SK-N-SH (cell line): ENCODE data around the gene PGM5.

Experiments
- CHD2 ChIP-seq: fragments of 150-350 bp; IDR thresholded peaks from 2 replicates; pipeline ENCODE4 v1.6.1; 2018; ENCODE audit warnings: low read length; ENCODE audit not compliant: partially characterized antibody
- EZH2phosphoT487 ChIP-seq: fragments of 200-600 bp; sonication (generic); IDR thresholded peaks from 2 replicates; pipeline ENCODE4 v1.6.1; 2017; ENCODE audit warnings: low read depth, mixed run types, mild to moderate bottlenecking, antibody characterized with exemption, moderate library complexity, borderline replicate concordance
- POLR2AphosphoS5 ChIP-seq: IDR thresholded peaks from 2 replicates; pipeline ENCODE4 v1.6.1; 2012; ENCODE audit warnings: low read depth, low read length
- TAF1 ChIP-seq: IDR thresholded peaks from 2 replicates; pipeline ENCODE4 v1.6.1; 2012; ENCODE audit warnings: low read depth, mild to moderate bottlenecking, low read length, moderate library complexity, borderline replicate concordance
- YY1 ChIP-seq: IDR thresholded peaks from 2 replicates; pipeline ENCODE4 v1.4.0; 2012; ENCODE audit warnings: low read depth, mild to moderate bottlenecking
- TF ChIP-seq, protein P1 (sequence below): fragments of 200-600 bp; sonication (generic); IDR thresholded peaks from 2 replicates; pipeline ENCODE4 v1.6.1; 2017; ENCODE audit warnings: antibody characterized with exemption, mild to moderate bottlenecking, moderate library complexity

DNA sequence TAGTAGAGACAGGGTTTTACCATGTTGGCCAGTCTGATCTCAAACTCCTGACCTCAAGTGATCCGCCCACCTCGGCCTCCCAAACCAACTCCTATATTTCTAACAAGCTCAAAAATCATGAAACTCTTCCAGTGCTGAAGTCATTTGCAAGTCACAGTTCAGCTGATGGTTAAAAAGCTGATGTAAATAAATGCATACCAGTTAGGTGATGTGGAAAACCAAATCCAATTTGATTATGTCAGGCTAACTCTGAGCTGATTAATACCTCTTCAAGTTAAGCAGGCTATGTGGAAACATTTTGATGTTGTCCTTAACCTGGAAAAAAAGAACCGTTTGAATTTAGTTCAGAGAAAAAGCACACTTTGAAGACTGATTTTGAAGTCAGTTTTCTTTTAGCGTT, 133.2 kb downstream of the PGM5 start:
- TF ChIP-seq POLR2AphosphoS5 = no peak
- no peak for TF ChIP-seq EZH2phosphoT487
- TF ChIP-seq YY1 = no peak
- TF ChIP-seq, protein P1, sequence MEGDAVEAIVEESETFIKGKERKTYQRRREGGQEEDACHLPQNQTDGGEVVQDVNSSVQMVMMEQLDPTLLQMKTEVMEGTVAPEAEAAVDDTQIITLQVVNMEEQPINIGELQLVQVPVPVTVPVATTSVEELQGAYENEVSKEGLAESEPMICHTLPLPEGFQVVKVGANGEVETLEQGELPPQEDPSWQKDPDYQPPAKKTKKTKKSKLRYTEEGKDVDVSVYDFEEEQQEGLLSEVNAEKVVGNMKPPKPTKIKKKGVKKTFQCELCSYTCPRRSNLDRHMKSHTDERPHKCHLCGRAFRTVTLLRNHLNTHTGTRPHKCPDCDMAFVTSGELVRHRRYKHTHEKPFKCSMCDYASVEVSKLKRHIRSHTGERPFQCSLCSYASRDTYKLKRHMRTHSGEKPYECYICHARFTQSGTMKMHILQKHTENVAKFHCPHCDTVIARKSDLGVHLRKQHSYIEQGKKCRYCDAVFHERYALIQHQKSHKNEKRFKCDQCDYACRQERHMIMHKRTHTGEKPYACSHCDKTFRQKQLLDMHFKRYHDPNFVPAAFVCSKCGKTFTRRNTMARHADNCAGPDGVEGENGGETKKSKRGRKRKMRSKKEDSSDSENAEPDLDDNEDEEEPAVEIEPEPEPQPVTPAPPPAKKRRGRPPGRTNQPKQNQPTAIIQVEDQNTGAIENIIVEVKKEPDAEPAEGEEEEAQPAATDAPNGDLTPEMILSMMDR = no peak
- TF ChIP-seq CHD2 = no peak
- TF ChIP-seq TAF1 = no peak
